Measurements from ENCODE around the gene AVPR2.

The AVPR2 gene

DNA sequence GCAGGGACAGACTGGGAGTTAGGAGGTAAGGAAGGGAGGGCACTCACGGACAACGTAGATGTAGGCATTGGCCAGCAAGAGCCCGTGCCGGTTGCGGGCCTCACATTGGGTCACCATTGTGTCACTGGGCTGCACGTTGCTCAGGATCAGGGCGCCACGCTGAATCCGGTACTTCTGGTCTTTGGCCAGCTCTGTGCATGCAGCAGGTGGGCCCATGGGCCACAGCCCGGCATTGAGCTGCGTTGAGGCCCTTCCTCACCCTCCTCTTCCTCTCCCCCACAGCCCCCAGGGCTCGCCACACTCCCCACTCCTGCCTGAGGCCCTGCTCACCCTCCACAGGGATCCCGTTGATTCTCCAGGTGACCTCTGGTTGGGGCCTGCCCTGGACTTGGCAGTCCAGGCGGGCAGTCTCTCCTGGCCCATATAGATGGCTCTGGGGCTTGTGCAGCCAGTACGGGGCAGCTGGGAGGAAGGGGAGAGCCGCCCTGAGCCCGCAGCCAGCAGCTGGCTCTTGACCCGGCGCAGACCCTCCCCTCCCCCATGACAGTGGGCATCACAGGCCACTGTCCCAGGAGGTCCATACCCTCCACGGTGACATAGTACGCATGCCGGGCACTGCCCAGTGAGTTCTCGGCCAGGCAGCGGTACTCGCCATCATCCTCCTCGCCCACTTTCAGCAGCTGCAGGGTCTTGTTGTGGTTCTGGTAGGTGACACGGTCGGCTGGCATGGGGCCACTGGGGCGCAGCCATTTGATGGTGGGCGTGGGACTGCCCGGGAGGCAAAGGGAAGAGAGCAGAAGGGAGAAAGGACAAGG, 34.8 kb upstream of the AVPR2 start:
- H3K9me3 Mint-ChIP-seq = peaks cover 18% of the 10 kb centered on the region
- H3K36me3 Mint-ChIP-seq (ENCODE audit: low read depth) = peaks cover 9% of the 10 kb centered on the region
- H3K27me3 Mint-ChIP-seq (ENCODE audit: low read depth) = peaks cover 8% of the 10 kb centered on the region
- no peak overlapping the region for H3K27ac Mint-ChIP-seq
- TF ChIP-seq, protein P1, sequence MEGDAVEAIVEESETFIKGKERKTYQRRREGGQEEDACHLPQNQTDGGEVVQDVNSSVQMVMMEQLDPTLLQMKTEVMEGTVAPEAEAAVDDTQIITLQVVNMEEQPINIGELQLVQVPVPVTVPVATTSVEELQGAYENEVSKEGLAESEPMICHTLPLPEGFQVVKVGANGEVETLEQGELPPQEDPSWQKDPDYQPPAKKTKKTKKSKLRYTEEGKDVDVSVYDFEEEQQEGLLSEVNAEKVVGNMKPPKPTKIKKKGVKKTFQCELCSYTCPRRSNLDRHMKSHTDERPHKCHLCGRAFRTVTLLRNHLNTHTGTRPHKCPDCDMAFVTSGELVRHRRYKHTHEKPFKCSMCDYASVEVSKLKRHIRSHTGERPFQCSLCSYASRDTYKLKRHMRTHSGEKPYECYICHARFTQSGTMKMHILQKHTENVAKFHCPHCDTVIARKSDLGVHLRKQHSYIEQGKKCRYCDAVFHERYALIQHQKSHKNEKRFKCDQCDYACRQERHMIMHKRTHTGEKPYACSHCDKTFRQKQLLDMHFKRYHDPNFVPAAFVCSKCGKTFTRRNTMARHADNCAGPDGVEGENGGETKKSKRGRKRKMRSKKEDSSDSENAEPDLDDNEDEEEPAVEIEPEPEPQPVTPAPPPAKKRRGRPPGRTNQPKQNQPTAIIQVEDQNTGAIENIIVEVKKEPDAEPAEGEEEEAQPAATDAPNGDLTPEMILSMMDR (IDR thresholded peaks at IDR 0.05; ENCODE audit: unreplicated experiment in 3 of 3) = no peak
- H3K4me3 Mint-ChIP-seq = no peak overlapping the region
- H3K4me1 Mint-ChIP-seq = no peaks in the 10 kb centered on the region

DNA sequence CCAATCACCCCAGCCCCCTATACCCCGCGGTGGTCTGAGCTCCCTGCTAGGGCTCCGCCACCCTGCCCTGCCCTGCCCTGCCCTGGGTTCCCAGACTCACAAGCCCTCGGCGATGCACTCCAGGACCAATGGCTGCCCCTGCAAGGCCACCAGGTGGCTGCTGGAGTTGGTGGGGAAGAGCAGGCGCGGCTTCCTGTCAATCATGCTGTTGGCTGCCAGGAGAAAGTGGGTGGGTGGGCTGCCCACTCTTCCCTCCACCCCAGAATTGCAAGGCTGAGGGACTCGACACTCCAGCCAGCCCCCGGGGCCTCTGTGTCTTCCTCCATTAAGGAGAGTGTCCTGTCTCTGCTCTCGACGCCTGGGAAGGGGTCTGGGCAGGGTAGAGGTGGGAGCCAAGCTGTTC, 34.2 kb upstream of the AVPR2 start:
- H3K4me1 Mint-ChIP-seq = no peaks in the 10 kb centered on the region

DNA sequence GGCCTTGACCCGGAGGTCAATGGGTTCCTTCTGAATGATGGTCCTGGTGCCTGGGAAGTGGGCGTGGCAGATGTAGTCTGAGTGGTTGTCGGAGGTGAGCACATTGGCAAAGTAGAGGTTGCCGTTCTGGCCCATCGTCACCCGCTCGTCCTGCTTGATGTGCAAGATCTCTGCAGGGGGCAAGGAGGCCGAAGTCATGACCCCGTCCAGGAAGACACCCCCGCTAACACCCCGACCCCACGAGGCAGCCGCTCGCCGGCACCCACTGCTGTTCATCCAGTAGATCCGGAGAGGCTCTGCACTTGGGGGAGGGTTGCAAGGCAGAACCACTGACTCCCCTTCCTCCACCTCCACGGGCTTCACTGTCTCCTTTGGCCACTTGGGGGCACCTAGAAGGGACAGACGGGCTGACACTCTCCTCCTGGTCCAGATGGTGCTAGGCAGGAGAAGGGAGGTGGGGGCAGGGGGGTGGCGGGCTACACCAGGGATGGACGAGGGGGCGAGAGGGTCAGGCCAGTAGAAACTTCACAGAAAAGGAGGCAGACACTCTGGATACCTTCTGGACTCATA, 33.6 kb upstream of the AVPR2 start:
- TF ChIP-seq, protein P1 (IDR thresholded peaks at IDR 0.05; ENCODE audit: unreplicated experiment in 3 of 3) = no peak
- no peak overlapping the region for H3K4me3 Mint-ChIP-seq
- H3K36me3 Mint-ChIP-seq (ENCODE audit: low read depth) = peaks cover 5% of the 10 kb centered on the region
- H3K27ac Mint-ChIP-seq = no peak overlapping the region
- H3K4me1 Mint-ChIP-seq = no peaks in the 10 kb centered on the region
- peaks cover 11% of the 10 kb centered on the region for H3K27me3 Mint-ChIP-seq (ENCODE audit: low read depth)
- peaks cover 17% of the 10 kb centered on the region for H3K9me3 Mint-ChIP-seq

More for the DNA sequence above, 34.2 kb upstream of the AVPR2 start:
- TF ChIP-seq, protein P1 (IDR thresholded peaks at IDR 0.05; ENCODE audit: unreplicated experiment in 3 of 3) = no peak
- H3K4me3 Mint-ChIP-seq = no peak overlapping the region
- peaks cover 11% of the 10 kb centered on the region for H3K27me3 Mint-ChIP-seq (ENCODE audit: low read depth)
- H3K9me3 Mint-ChIP-seq = peaks cover 21% of the 10 kb centered on the region
- H3K27ac Mint-ChIP-seq = no peak overlapping the region
- peaks cover 9% of the 10 kb centered on the region for H3K36me3 Mint-ChIP-seq (ENCODE audit: low read depth)

DNA sequence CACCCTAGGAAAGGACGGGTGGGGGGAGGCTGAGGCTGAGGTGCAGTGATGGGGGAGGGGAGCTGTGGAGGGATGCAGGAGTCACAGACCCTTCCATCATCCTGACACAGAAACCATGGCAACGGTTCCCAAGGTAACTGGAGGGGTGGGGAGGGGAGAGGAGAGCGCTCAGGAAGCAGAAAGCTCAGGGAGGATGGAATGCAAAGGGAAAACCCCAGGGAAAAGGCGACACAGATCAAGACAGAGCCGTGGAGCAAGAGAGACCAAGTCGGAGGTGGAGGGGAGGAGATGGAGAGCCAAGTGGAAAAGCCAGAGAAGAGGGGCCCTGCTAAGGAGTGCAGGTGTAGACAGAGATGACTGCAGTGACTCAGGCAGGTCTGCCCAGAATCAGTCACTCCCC, 33.0 kb upstream of the AVPR2 start:
- Mint-ChIP-seq H3K9me3 (peaks cover 19% of the 10 kb centered on the region), H3K4me1 (no peaks in the 10 kb centered on the region), H3K4me3 (no peak overlapping the region), H3K36me3 (ENCODE audit: low read depth) (peaks cover 3% of the 10 kb centered on the region), H3K27me3 (ENCODE audit: low read depth) (peaks cover 9% of the 10 kb centered on the region), H3K27ac (no peak overlapping the region)
- TF ChIP-seq, protein P1 (IDR thresholded peaks at IDR 0.05; ENCODE audit: unreplicated experiment in 3 of 3) = no peak

DNA sequence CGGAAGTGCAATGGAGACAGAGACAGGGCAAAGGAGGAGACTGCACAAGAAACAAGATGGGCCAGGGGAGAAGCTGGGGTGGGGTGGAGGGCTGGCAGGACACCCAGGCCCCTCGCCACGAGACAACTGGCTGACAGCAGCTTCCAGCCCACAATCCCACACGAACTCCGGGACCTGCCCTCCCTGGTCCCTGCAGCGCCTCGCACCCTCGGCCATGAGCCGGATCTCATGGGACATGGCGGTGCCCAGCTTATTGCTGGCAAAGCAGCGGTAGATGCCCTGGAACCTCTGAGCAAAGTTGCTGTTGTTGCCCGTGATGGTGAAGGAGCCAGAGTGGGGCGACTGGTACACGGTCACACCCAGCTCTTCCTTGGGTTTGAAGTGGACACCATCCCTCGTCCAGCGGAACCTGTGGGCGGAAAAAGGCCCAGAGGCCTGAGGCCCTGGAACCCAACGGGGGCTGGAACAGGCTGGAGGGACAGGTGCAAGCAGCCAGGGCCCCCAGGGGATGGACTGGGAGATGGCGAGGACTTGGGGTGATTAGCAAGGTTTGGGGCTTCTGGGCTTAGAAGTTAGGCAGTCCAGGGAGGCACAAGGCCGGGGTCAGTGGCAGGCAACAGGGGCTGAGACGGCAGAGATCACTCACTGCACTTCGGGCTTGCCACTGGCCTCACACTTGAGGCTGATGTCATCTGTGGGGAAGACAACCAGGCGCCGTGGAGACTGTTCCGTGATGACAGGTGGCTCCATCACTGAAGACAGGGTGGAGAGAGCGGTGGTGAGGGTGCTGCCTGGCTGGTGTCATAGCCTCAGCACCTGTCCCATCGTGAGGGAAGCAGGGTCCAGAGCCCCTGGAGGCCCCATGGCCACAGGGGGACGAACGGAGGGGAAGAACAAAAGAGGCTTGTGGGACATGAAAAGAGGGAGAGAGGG, 32.3 kb upstream of the AVPR2 start:
- Mint-ChIP-seq H3K9me3 (peaks cover 19% of the 10 kb centered on the region), H3K27ac (no peak overlapping the region), H3K4me1 (no peaks in the 10 kb centered on the region), H3K36me3 (ENCODE audit: low read depth) (peaks cover 3% of the 10 kb centered on the region), H3K27me3 (ENCODE audit: low read depth) (peaks cover 8% of the 10 kb centered on the region), H3K4me3 (no peak overlapping the region)
- TF ChIP-seq, protein P1 (IDR thresholded peaks at IDR 0.05; ENCODE audit: unreplicated experiment in 3 of 3) = no peak

Measured in nephron (organoid).